HUES64 (cell line): Measurements from ENCODE around the gene CADPS.
"Not testable (repeated sequence)": the region's sequence is repeated elsewhere in the genome, so short reads cannot be mapped to it uniquely, and the experiment has no call there.

Experiments used
- H3K27ac ChIP-seq: 2 replicates; pipeline ENCODE4 v1.7.0; 2013; ENCODE audit warnings: low read depth, low read length, inconsistent platforms
- H3K27me3 ChIP-seq: 2 replicates; pipeline ENCODE4 v1.6.1; 2013; ENCODE audit warnings: mild to moderate bottlenecking, low read length; ENCODE audit not compliant: insufficient read depth
- H3K36me3 ChIP-seq: 2 replicates; pipeline ENCODE4 v1.6.1; 2013; ENCODE audit warnings: mild to moderate bottlenecking, low read length; ENCODE audit not compliant: insufficient read depth
- H3K4me1 ChIP-seq: 2 replicates; pipeline ENCODE4 v1.6.1; 2013; ENCODE audit warnings: mild to moderate bottlenecking, low read length, moderate library complexity; ENCODE audit not compliant: insufficient read depth
- H3K4me3 ChIP-seq: 2 replicates; pipeline ENCODE4 v1.5.1; 2013; ENCODE audit warnings: mild to moderate bottlenecking, low read length, moderate library complexity
- H3K9ac ChIP-seq: 2 replicates; pipeline ENCODE4 v1.6.1; 2013; ENCODE audit warnings: mild to moderate bottlenecking, low read depth, low read length
- H3K9me3 ChIP-seq: 2 replicates; pipeline ENCODE4 v1.6.1; 2013; ENCODE audit warnings: low read depth, low read length; ENCODE audit not compliant: insufficient read depth
- WGBS: fragments of 150-250, 120-280 bp; methylation state at CpG from one replicate; pipeline ENCODE4 v1.1.7; 2013; ENCODE audit warnings: missing lambda C conversion rate; 5-methylcytosine and 5-hydroxymethylcytosine counted together

Gene CADPS

DNA sequence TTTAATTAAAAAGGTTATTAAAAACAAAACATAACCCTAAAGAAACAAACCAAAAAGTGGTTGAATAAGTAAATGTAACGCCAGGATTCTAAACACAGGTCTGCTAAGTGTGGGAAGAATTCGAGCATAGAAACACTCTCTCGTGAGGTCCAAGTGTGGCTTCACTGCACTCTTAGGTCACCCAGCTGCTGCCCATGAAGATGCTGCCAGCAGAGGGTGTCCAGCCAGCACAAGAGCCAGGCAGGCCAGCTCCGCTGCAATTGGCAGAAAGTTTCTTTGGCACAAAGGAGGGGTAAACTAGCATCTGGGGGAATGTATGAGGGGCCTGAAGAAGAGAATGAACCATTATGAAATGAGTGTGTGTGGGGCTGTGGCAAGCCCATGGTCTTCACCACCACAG, 286.1 kb downstream of the CADPS start:
- no peaks in the 10 kb centered on the region for H3K4me1 ChIP-seq
- no peaks in the 10 kb centered on the region for H3K9me3 ChIP-seq
- H3K27ac ChIP-seq: no peak overlapping the region
- H3K9ac ChIP-seq: no peak overlapping the region
- H3K4me3 ChIP-seq: no peak overlapping the region
- WGBS: 92% methylated on average over 4 of the region's 4 CpGs
- no peaks in the 10 kb centered on the region for H3K27me3 ChIP-seq
- no peaks in the 10 kb centered on the region for H3K36me3 ChIP-seq

DNA sequence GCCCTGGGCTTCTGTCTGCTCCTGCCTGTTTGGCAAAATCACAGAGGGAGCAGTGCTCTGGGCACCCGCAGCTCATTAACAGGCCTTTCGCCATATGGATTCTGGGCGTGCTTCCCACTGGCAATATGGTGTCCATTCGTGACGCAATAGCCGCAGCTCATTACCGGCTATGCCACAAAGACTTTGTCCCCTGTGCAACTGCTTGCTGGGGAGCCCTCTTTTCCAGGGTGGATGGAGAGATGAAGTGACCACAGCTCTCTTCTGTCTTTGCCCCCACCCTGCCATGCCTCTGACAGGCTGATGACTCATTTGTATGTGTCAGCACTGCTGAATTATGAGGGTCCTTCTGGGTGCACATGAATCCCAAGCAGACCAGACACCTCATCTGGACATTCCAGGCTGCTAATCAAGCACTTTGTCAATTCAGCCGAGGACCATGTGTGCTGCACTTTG, 287.6 kb downstream of the CADPS start:
- H3K27ac ChIP-seq: no peak overlapping the region
- H3K9ac ChIP-seq: no peak overlapping the region
- H3K36me3 ChIP-seq: no peaks in the 10 kb centered on the region
- H3K9me3 ChIP-seq: no peaks in the 10 kb centered on the region
- WGBS: 95% methylated on average over 8 of the region's 8 CpGs
- no peaks in the 10 kb centered on the region for H3K4me1 ChIP-seq
- H3K4me3 ChIP-seq: no peak overlapping the region
- H3K27me3 ChIP-seq: no peaks in the 10 kb centered on the region

- Histone ChIP-seq H3K9ac (no peak overlapping the region), H3K4me1 (no peaks in the 10 kb centered on the region), H3K27ac (no peak overlapping the region), H3K27me3 (no peaks in the 10 kb centered on the region), H3K9me3 (no peaks in the 10 kb centered on the region), H3K36me3 (no peaks in the 10 kb centered on the region), H3K4me3 (no peak overlapping the region)
- 98% methylated on average over 4 of the region's 5 CpGs for WGBS
Measured at GRCh38 chr3:62587169-62587568, 288.0 kb downstream of the CADPS start.

GRCh38 chr3:62586356-62586755, 288.9 kb downstream of the CADPS start:
- no peaks in the 10 kb centered on the region for H3K27me3 ChIP-seq
- H3K9ac ChIP-seq: no peak overlapping the region
- no peak overlapping the region for H3K4me3 ChIP-seq
- no peaks in the 10 kb centered on the region for H3K4me1 ChIP-seq
- no peak overlapping the region for H3K27ac ChIP-seq
- WGBS: 88% methylated on average over 1 of the region's 1 CpG
- no peaks in the 10 kb centered on the region for H3K9me3 ChIP-seq
- H3K36me3 ChIP-seq: no peaks in the 10 kb centered on the region

- Histone ChIP-seq H3K4me1 (no peaks in the 10 kb centered on the region), H3K27me3 (no peaks in the 10 kb centered on the region), H3K9ac (no peak overlapping the region), H3K4me3 (no peak overlapping the region), H3K36me3 (no peaks in the 10 kb centered on the region), H3K9me3 (no peaks in the 10 kb centered on the region), H3K27ac (no peak overlapping the region)
- 69% methylated on average over 4 of the region's 4 CpGs for WGBS
Measured at GRCh38 chr3:62585861-62586260, 289.4 kb downstream of the CADPS start.

DNA sequence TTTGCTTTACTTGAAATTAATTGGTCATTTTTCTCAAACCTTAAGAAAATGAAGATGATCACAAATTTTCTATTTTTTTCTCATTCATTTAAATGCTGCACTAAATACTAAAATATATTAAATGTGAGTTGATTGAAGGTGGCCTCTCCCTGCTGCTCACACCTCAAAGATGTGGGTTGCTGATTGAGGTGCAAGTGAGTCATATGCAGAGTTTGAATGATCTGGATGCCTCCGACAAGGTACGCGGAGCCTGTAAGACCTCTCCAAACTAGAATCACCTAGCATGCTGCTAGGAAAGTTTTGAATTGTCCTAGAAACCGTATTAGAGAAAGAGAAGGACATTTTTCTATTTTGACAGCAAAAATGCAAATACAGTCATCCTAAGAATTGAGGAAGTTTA, 290.6 kb downstream of the CADPS start:
- H3K27me3 ChIP-seq: no peaks in the 10 kb centered on the region
- H3K4me3 ChIP-seq: no peak overlapping the region
- H3K9ac ChIP-seq: no peak overlapping the region
- no peaks in the 10 kb centered on the region for H3K4me1 ChIP-seq
- H3K9me3 ChIP-seq: peaks cover 2% of the 10 kb centered on the region; the same call in 1 of the 2 replicates
- WGBS: 97% methylated on average over 3 of the region's 4 CpGs
- H3K36me3 ChIP-seq: no peaks in the 10 kb centered on the region
- no peak overlapping the region for H3K27ac ChIP-seq

DNA sequence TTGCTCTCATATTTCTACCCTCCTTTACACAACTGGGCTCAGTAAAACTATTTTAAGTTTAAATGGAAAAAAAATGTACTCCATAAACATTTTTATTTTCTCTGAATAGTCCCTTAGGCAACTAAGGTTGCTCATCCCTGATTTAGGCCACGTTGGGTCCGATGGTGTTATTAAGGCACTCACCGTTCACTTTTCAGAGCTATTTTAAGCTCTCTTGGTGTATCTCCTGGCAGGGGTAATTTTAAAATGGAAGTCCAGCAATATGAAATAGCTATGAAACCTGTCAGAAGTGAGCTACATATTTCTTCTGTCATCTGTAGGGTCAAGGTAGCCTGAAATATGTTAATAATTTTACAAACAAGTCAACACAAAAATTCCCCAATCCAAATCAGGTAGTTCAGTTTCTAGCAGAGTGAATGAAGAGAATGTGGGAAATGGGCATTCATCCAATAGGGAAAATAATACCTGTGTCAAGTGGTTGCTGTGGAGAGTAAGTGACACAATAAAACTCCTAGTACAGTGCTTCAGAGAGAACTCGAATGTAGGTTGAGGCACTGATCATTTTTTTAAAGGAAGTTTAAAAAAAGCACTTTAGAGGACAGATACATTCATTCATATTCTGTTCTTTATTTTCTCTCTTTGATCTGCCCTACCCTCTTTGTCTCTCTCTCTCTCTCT, 292.6 kb downstream of the CADPS start:
- no peak overlapping the region for H3K27ac ChIP-seq
- H3K27me3 ChIP-seq: no peaks in the 10 kb centered on the region
- WGBS: 69% methylated on average over 4 of the region's 4 CpGs
- no peak overlapping the region for H3K9ac ChIP-seq
- peaks cover 9% of the 10 kb centered on the region; the same call in 1 of the 2 replicates for H3K9me3 ChIP-seq
- H3K36me3 ChIP-seq: no peaks in the 10 kb centered on the region
- no peak overlapping the region for H3K4me3 ChIP-seq
- H3K4me1 ChIP-seq: no peaks in the 10 kb centered on the region

GRCh38 chr3:62580485-62580884, 294.7 kb downstream of the CADPS start:
- not testable (repeated sequence) for H3K4me3 ChIP-seq, H3K27me3 ChIP-seq, H3K4me1 ChIP-seq, H3K36me3 ChIP-seq, H3K9me3 ChIP-seq, H3K27ac ChIP-seq, H3K9ac ChIP-seq
- WGBS: no CpG with 5 or more reads among the region's 1 CpG

- Histone ChIP-seq H3K27ac (no peak overlapping the region), H3K4me1 (no peaks in the 10 kb centered on the region), H3K27me3 (no peaks in the 10 kb centered on the region), H3K4me3 (no peak overlapping the region), H3K9ac (no peak overlapping the region), H3K9me3 (peaks cover 9% of the 10 kb centered on the region; the same call in 1 of the 2 replicates), H3K36me3 (no peaks in the 10 kb centered on the region)
- WGBS: no CpG with 5 or more reads among the region's 1 CpG
Measured at GRCh38 chr3:62577153-62577552, 298.1 kb downstream of the CADPS start.

- H3K9ac ChIP-seq: no peak overlapping the region
- H3K9me3 ChIP-seq: peaks cover 4% of the 10 kb centered on the region; the same call in 1 of the 2 replicates
- H3K27ac ChIP-seq: no peak overlapping the region
- WGBS: 84% methylated on average over 5 of the region's 5 CpGs
- H3K36me3 ChIP-seq: no peaks in the 10 kb centered on the region
- H3K4me3 ChIP-seq: no peak overlapping the region
- no peaks in the 10 kb centered on the region for H3K27me3 ChIP-seq
- H3K4me1 ChIP-seq: no peaks in the 10 kb centered on the region
Measured at GRCh38 chr3:62574266-62574898, 300.8 kb downstream of the CADPS start.

- WGBS: 95% methylated on average over 4 of the region's 4 CpGs
- Histone ChIP-seq H3K4me1 (no peaks in the 10 kb centered on the region), H3K9me3 (no peaks in the 10 kb centered on the region)
Measured at GRCh38 chr3:62571916-62572315, 303.3 kb downstream of the CADPS start.

More at GRCh38 chr3:62571916-62572315, 303.3 kb downstream of the CADPS start:
- Histone ChIP-seq H3K4me3 (no peak overlapping the region), H3K27ac (no peak overlapping the region), H3K27me3 (no peaks in the 10 kb centered on the region), H3K36me3 (no peaks in the 10 kb centered on the region), H3K9ac (no peak overlapping the region)
